ENCODE results near the gene RNF217.
"Not testable (repeated sequence)": the region's sequence is repeated elsewhere in the genome, so short reads cannot be mapped to it uniquely, and the experiment has no call there.

Gene RNF217

GRCh38 chr6:125054331-125054730 is 92.1 kb downstream of the RNF217 start:
- no peak for DNase-seq (ENCODE audit: low spot score)

- DNase-seq (ENCODE audit: low spot score), result no peak
These were observed 95.4 kb downstream of the RNF217 start for GRCh38 chr6:125057392-125058246.

- no peak for DNase-seq (ENCODE audit: low spot score)
These were observed 96.3 kb downstream of the RNF217 start for GRCh38 chr6:125058546-125058945.

GRCh38 chr6:125063307-125063706 is 101.1 kb downstream of the RNF217 start:
- no peak for DNase-seq (ENCODE audit: low spot score)

GRCh38 chr6:125066140-125066539 is 103.9 kb downstream of the RNF217 start:
- no peak for DNase-seq (ENCODE audit: low spot score)

- DNase-seq (ENCODE audit: low spot score), result peak; percentile 10
These were observed 104.7 kb downstream of the RNF217 start for GRCh38 chr6:125066964-125067363.

- DNase-seq (ENCODE audit: low spot score), result no peak
These were observed 105.3 kb downstream of the RNF217 start for GRCh38 chr6:125067552-125067951.

- no peak for DNase-seq (ENCODE audit: low spot score)
These were observed 110.8 kb downstream of the RNF217 start for GRCh38 chr6:125073071-125073470.

GRCh38 chr6:125074120-125074519 is 111.9 kb downstream of the RNF217 start:
- DNase-seq (ENCODE audit: low spot score), result no peak

GRCh38 chr6:125075073-125075472 is 112.8 kb downstream of the RNF217 start:
- not testable (repeated sequence) for DNase-seq (ENCODE audit: low spot score)

- no peak for DNase-seq (ENCODE audit: low spot score)
These were observed 113.7 kb downstream of the RNF217 start for GRCh38 chr6:125075741-125076481.

GRCh38 chr6:125076482-125076742 is 114.2 kb downstream of the RNF217 start:
- DNase-seq (ENCODE audit: low spot score), result no peak

- DNase-seq (ENCODE audit: low spot score), result no peak
These were observed 115.2 kb downstream of the RNF217 start for GRCh38 chr6:125077453-125077852.

- DNase-seq (ENCODE audit: low spot score), result no peak
These were observed 116.5 kb downstream of the RNF217 start for GRCh38 chr6:125078602-125079321.

GRCh38 chr6:125082908-125083683 is 120.9 kb downstream of the RNF217 start:
- DNase-seq (ENCODE audit: low spot score), result no peak

GRCh38 chr6:125083684-125083990 is 121.4 kb downstream of the RNF217 start:
- DNase-seq (ENCODE audit: low spot score), result no peak

- DNase-seq (ENCODE audit: low spot score), result no peak
These were observed 124.5 kb downstream of the RNF217 start for GRCh38 chr6:125086716-125087115.

GRCh38 chr6:125088963-125089362 is 126.7 kb downstream of the RNF217 start:
- DNase-seq (ENCODE audit: low spot score), result no peak

- DNase-seq (ENCODE audit: low spot score), result no peak
These were observed 132.3 kb downstream of the RNF217 start for GRCh38 chr6:125094563-125094962.

GRCh38 chr6:125095580-125096301 is 133.5 kb downstream of the RNF217 start:
- no peak for DNase-seq (ENCODE audit: low spot score)

GRCh38 chr6:125097186-125097585 is 134.9 kb downstream of the RNF217 start:
- no peak for DNase-seq (ENCODE audit: low spot score)

GRCh38 chr6:125098253-125098652 is 136.0 kb downstream of the RNF217 start:
- DNase-seq (ENCODE audit: low spot score), result no peak

All from CD4-positive, alpha-beta T cell treated with Interleukin-15 for 4 hours (primary cell).